Endodermal cell (in vitro differentiated cells): Measurements from ENCODE around the gene LYZ. TPM values are rescaled to one million over a fixed set of nuclear protein-coding genes. Genes with fewer than 3 reads are reported as not detected.
"Not testable (repeated sequence)": the region's sequence is repeated elsewhere in the genome, so short reads cannot be mapped to it uniquely, and the experiment has no call there.

ENCODE experiments used
- DNase-seq: peaks from one replicate; pipeline ENCODE4 v3.0.0-alpha.2; 2017
- H3K27ac ChIP-seq: 2 replicates; pipeline ENCODE4 v1.5.1; 2013; ENCODE audit warnings: mild to moderate bottlenecking, low read depth, low read length, moderate library complexity
- H3K27me3 ChIP-seq: 2 replicates; pipeline ENCODE4 v1.6.1; 2013; ENCODE audit warnings: mild to moderate bottlenecking, low read length, moderate library complexity; ENCODE audit not compliant: insufficient read depth, control insufficient read depth, poor library complexity, severe bottlenecking
- H3K36me3 ChIP-seq: 2 replicates; pipeline ENCODE4 v1.7.0; 2013; ENCODE audit warnings: mild to moderate bottlenecking, low read length, moderate library complexity; ENCODE audit not compliant: control insufficient read depth, insufficient read depth
- H3K4me1 ChIP-seq: one replicate; pipeline ENCODE4 v1.7.0; 2013; ENCODE audit warnings: low read length; ENCODE audit not compliant: control insufficient read depth, insufficient read depth
- H3K4me3 ChIP-seq: 2 replicates; pipeline ENCODE4 v1.5.1; 2013; ENCODE audit warnings: mild to moderate bottlenecking, low read length, moderate library complexity
- H3K9ac ChIP-seq: 2 replicates; pipeline ENCODE4 v1.6.1; 2013; ENCODE audit warnings: mild to moderate bottlenecking, low read length, moderate library complexity; ENCODE audit not compliant: poor library complexity, severe bottlenecking; ENCODE audit errors: extremely low read depth
- H3K9me3 ChIP-seq: 2 replicates; pipeline ENCODE4 v1.6.1; 2013; ENCODE audit warnings: mild to moderate bottlenecking, low read length, moderate library complexity; ENCODE audit not compliant: control insufficient read depth
- H3K27ac Mint-ChIP-seq: 2 replicates; pipeline ENCODE4 v1.8.0; 2020; ENCODE audit warnings: mixed read lengths
- H3K27me3 Mint-ChIP-seq: 2 replicates; pipeline ENCODE4 v1.8.0; 2021; ENCODE audit warnings: mild to moderate bottlenecking, mixed read lengths; ENCODE audit not compliant: insufficient read depth
- H3K36me3 Mint-ChIP-seq: 2 replicates; pipeline ENCODE4 v1.8.0; 2020; ENCODE audit warnings: low read depth, mixed read lengths
- H3K4me1 Mint-ChIP-seq: 2 replicates; pipeline ENCODE4 v1.8.0; 2020; ENCODE audit warnings: mixed read lengths
- H3K4me3 Mint-ChIP-seq: 2 replicates; pipeline ENCODE4 v1.8.0; 2020; ENCODE audit warnings: mild to moderate bottlenecking, moderate library complexity, mixed read lengths
- H3K9me3 Mint-ChIP-seq: 2 replicates; pipeline ENCODE4 v1.8.0; 2020; ENCODE audit warnings: mild to moderate bottlenecking, mixed read lengths
- WGBS, 2 experiments: methylation state at CpG; one replicate each; pipeline versions ENCODE4 v1.1.5 to v1.1.7; 2013; ENCODE audit warnings: missing lambda C conversion rate in 2 of 2, mixed read lengths in 1 of 2; ENCODE audit not compliant: insufficient coverage in 1 of 2, insufficient read length in 1 of 2; 5-methylcytosine and 5-hydroxymethylcytosine counted together
- total RNA-seq, 2 donors: library from RNA; stranded (reverse); fragmentation: NEBNext Ultra II Directional in 1 of 2; extraction: Animal tissue kit (Norgen Biotek cat#: 25700) in 1 of 2; gene quantifications; 2 replicates in 1 of 2; 3 replicates in 1 of 2; pipeline ENCODE4 v1.2.1, GENCODE V29; 2021
- TF ChIP-seq, protein P1 (sequence below): fragments of 200-600 bp; sonication (generic); conservative IDR thresholded peaks from 2 replicates; pipeline ENCODE4 v1.5.0; 2021; ENCODE audit warnings: antibody characterized with exemption, mild to moderate bottlenecking

Gene LYZ
- total RNA-seq, 2 donors from 2014 or later: not detected

DNA sequence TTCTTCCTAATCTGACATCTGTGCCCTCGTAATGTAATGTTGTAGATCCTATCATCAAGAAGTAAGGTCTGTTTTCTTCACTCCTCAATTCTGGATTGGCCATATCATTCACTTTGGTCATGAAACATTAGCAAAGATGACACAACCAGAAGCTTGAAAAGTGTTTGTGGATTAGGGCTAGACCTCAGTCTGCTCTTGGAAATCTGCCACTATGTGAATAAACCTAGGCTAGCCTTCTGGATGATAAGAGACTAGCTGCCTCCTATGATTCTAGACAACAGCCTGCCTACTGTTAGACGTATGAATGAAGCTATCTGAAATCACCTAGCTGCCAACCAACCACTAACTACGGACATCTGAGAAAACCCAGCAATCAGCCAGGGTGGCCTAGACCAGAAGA lies 38.7 kb upstream of the LYZ start:
- Histone ChIP-seq H3K36me3 (no peaks in the 10 kb centered on the region), H3K9ac (no peak overlapping the region), H3K4me1 (no peaks in the 10 kb centered on the region), H3K9me3 (peaks cover 32% of the 10 kb centered on the region), H3K27ac (no peak overlapping the region), H3K27me3 (no peaks in the 10 kb centered on the region), H3K4me3 (no peak overlapping the region)
- TF ChIP-seq, protein P1, sequence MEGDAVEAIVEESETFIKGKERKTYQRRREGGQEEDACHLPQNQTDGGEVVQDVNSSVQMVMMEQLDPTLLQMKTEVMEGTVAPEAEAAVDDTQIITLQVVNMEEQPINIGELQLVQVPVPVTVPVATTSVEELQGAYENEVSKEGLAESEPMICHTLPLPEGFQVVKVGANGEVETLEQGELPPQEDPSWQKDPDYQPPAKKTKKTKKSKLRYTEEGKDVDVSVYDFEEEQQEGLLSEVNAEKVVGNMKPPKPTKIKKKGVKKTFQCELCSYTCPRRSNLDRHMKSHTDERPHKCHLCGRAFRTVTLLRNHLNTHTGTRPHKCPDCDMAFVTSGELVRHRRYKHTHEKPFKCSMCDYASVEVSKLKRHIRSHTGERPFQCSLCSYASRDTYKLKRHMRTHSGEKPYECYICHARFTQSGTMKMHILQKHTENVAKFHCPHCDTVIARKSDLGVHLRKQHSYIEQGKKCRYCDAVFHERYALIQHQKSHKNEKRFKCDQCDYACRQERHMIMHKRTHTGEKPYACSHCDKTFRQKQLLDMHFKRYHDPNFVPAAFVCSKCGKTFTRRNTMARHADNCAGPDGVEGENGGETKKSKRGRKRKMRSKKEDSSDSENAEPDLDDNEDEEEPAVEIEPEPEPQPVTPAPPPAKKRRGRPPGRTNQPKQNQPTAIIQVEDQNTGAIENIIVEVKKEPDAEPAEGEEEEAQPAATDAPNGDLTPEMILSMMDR: no peak
- 80 to 95% methylated on average over 1 to 3 of the region's 3 CpGs for WGBS, 2 experiments
- Mint-ChIP-seq H3K9me3 (peaks cover 26% of the 10 kb centered on the region), H3K27me3 (no peaks in the 10 kb centered on the region), H3K36me3 (peaks cover 3% of the 10 kb centered on the region), H3K4me1 (no peaks in the 10 kb centered on the region), H3K27ac (no peak overlapping the region), H3K4me3 (no peak overlapping the region)
- DNase-seq: no peak

DNA sequence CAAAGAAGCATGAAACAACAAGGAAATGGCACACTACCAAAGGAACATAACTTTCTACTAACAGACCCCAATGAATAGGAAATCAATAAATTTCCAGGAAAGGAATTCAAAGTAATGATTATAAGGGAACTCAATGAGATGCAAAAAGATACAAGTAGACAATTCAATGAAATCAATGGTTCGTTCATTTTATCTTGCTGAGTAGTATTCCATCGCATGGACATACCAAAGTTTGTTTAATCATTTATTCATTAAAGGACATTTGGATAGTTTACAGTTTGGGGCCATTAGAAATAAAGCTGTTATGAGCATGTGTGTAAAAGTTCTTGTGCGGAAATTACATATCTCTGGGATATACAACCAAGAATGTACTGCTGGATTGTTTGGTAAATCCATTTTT lies 35.0 kb upstream of the LYZ start:
- no peaks in the 10 kb centered on the region for H3K4me1 Mint-ChIP-seq
- H3K4me3 Mint-ChIP-seq: no peak overlapping the region
- Histone ChIP-seq H3K36me3 (no peaks in the 10 kb centered on the region), H3K4me1 (no peaks in the 10 kb centered on the region), H3K9me3 (peaks cover 16% of the 10 kb centered on the region), H3K4me3 (no peak overlapping the region), H3K9ac (no peak overlapping the region), H3K27me3 (no peaks in the 10 kb centered on the region), H3K27ac (no peak overlapping the region)
- H3K27me3 Mint-ChIP-seq: no peaks in the 10 kb centered on the region
- TF ChIP-seq, protein P1: no peak
- H3K27ac Mint-ChIP-seq: no peak overlapping the region
- peaks cover 43% of the 10 kb centered on the region for H3K9me3 Mint-ChIP-seq
- no peak for DNase-seq
- 91 to 92% methylated on average over 2 to 3 of the region's 3 CpGs for WGBS, 2 experiments
- peaks cover 6% of the 10 kb centered on the region for H3K36me3 Mint-ChIP-seq

DNA sequence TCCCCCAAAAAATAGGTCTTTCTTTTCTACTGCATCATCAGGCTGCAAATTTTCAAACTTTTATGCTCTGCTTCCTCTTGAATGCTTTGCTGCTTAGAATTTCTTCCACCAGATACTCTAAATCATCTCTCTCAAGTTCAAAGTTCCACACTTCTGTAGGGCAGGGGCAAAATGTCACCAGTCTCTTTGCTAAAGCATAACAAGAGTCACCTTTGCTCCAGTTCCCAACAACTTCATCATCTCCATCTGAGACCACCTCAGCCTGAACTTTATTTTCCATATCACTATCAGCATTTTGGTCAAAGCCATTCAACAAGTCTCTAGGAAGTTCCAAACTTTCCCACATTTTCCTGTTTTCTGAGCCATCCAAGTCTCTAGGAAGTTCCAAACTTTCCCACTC lies 31.4 kb upstream of the LYZ start:
- not testable (repeated sequence) for H3K4me3 ChIP-seq, H3K27me3 Mint-ChIP-seq, H3K36me3 ChIP-seq, H3K27ac ChIP-seq, H3K36me3 Mint-ChIP-seq, H3K9ac ChIP-seq, H3K4me3 Mint-ChIP-seq, DNase-seq, H3K27me3 ChIP-seq, H3K4me1 Mint-ChIP-seq, H3K4me1 ChIP-seq, H3K27ac Mint-ChIP-seq
- peaks cover 24% of the 10 kb centered on the region for H3K9me3 ChIP-seq
- H3K9me3 Mint-ChIP-seq: peaks cover 67% of the 10 kb centered on the region

DNA sequence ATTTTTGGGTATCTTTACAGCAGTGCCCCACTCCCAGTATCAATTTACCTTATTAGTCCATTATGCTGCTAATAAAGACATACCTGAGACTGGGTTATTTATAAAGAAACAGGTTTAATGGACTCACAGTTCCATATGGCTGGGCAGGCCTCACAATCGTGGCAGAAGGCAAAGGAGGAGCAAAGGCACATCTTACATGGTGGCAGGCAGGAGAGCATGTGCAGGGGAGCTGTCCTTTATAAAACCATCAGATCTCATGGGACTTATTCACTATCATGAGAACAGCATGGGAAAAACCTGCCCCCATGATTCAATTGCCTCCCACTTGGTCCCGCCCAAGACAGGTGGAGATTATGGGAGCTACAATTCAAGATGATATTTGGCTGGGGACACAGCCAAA lies 30.9 kb upstream of the LYZ start:
- H3K27ac ChIP-seq, H3K36me3 ChIP-seq, H3K36me3 Mint-ChIP-seq, DNase-seq, H3K4me3 Mint-ChIP-seq, H3K4me1 ChIP-seq, H3K27ac Mint-ChIP-seq, H3K27me3 ChIP-seq, H3K4me3 ChIP-seq, H3K9ac ChIP-seq, H3K4me1 Mint-ChIP-seq, H3K27me3 Mint-ChIP-seq: not testable (repeated sequence)
- 81 to 88% methylated on average over 1 to 2 of the region's 2 CpGs for WGBS, 2 experiments
- H3K9me3 Mint-ChIP-seq: peaks cover 69% of the 10 kb centered on the region
- peaks cover 28% of the 10 kb centered on the region for H3K9me3 ChIP-seq
